GM06990 (cell line): ENCODE data around the gene TCP11L1.

Experiments
- DNase-seq: peaks from one replicate; pipeline ENCODE4 v3.0.0-alpha.2; 2011; ENCODE audit not compliant: insufficient read length; ENCODE audit errors: extremely low read depth
- H3K27me3 ChIP-seq: replicated peaks from 2 replicates; pipeline ENCODE4 v1.6.0; 2011; ENCODE audit warnings: low read length; ENCODE audit not compliant: control insufficient read depth, insufficient read depth
- H3K36me3 ChIP-seq: 2 replicates; pipeline ENCODE4 v1.5.1; 2011; ENCODE audit warnings: low read length; ENCODE audit not compliant: control insufficient read depth, insufficient read depth
- H3K4me3 ChIP-seq: replicated peaks from 2 replicates; pipeline ENCODE4 v1.5.1; 2011; ENCODE audit warnings: low read depth, mild to moderate bottlenecking, control low read depth, low read length
- CTCF ChIP-seq: IDR thresholded peaks from 2 replicates; pipeline ENCODE4 v1.5.1; 2011; ENCODE audit warnings: low read length, control low read depth, mild to moderate bottlenecking, inconsistent platforms; ENCODE audit not compliant: insufficient read depth, poor library complexity, severe bottlenecking

The TCP11L1 gene

GRCh38 chr11:33064033-33064825 lies 24.9 kb downstream of the TCP11L1 start:
- Histone ChIP-seq H3K36me3 (peaks cover 15% of the 10 kb centered on the region), H3K27me3 (no peaks in the 10 kb centered on the region), H3K4me3 (no peak overlapping the region)
- peak; percentile 32 for DNase-seq
- TF ChIP-seq CTCF = no peak

DNA sequence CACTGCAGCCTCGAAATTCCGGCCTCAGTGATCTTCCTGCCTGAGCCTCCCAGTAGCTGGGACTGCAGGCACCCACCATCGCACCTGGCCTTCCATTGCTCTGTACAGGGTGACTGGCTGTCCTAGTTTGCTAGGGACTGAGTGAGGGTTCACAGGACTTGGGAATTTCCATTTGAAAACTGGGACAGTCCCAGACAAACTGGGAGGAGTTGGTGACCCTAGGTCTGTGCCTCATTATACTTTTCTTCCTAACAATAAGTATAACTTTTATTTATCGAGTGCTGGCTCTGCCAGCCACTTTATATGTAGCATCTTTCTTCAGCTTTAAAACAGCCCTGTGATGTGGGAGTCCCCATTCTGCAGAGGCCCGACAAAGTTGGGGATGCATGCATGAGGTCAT lies 25.5 kb downstream of the TCP11L1 start:
- H3K27me3 ChIP-seq = no peaks in the 10 kb centered on the region
- H3K36me3 ChIP-seq = peaks cover 12% of the 10 kb centered on the region
- no peak for TF ChIP-seq CTCF
- H3K4me3 ChIP-seq = no peak overlapping the region
- no peak for DNase-seq

DNA sequence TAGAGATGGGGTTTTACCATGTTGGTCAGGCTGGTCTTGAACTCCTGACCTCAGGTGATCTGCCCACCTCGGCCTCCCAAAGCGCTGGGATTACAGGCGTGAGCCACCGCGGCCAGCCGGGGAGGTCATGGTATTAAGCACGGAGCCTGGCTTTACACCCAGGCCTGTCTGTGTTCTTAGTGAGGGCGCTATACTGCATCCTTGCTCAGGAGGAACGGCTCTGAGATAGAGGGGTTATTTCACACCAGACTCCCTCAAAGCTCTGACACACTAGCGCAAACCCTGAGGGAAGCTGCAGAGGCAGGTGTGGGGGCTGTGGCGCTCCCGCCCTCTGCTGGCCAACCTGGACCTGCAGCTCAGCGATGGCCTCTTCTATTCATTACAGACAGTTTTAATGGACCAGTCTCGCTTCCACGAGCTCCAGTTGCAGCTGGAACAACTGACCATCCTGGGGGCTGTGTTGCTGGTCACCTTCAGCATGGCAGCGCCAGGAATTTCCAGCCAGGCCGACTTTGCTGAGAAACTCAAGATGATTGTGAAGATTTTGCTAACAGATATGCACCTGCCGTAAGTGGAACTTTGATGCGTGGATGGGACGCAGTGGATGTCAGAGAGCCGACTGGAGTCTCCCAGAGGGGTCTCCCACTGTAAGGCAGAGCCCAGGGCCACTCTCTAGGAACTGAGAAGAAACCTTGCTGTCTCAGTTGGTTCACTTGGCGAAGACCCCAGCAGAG lies 26.2 kb downstream of the TCP11L1 start:
- DNase-seq = peak; percentile 73
- peaks cover 14% of the 10 kb centered on the region for H3K36me3 ChIP-seq
- peak; percentile 94 for TF ChIP-seq CTCF
- H3K4me3 ChIP-seq = no peak overlapping the region
- H3K27me3 ChIP-seq = no peaks in the 10 kb centered on the region

DNA sequence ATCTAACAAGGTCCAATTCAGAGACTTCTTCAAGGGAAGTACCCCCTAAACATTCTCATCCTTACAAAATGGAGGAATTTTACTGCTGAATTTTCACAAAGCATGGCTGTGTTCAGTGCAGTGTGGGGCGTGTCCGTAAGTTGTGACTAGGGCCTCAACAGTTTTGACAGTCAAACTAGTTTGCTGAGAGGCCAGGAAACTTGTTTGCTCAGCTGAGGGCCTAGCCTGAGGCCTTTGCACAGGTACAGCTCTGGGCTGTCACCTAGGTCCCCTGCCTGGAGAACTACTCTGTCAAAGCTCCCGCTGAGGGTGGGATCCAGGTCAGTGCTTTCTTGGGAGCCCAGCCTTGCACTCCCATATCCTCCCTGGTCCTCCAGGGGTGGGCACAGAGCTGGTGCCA lies 27.9 kb downstream of the TCP11L1 start:
- no peaks in the 10 kb centered on the region for H3K27me3 ChIP-seq
- H3K4me3 ChIP-seq = no peak overlapping the region
- DNase-seq = no peak
- TF ChIP-seq CTCF = no peak
- peaks cover 18% of the 10 kb centered on the region for H3K36me3 ChIP-seq

DNA sequence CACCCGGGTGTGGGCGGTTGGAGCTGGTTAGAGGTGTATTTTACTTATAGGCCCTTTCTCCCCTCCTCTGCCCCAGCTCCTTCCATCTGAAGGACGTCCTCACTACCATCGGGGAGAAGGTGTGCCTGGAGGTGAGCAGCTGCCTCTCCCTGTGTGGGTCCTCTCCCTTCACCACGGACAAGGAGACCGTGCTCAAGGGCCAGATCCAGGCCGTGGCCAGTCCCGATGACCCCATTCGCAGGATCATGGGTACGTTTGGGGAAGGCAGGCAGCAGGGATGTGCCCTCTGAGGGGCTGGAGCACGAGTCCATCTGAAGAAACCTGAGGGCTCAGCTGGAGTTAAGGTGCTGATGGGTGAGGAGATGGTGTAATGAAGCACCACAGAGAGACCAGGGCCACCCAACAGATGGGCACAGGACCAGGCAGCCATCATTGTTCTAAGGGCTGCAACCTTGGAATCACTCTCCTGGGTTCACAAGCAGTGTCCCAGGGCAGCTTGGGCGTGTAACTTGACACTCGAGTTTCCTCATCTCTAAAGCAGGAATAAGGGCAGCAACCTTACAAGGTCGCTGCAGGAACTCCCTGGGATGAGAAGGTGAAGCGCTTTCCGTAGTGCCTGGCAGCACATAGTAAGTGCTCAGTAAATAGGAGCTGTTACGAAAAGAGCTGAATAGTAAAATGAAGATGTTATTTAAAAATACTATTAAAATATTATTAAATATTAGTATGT lies 29.4 kb downstream of the TCP11L1 start:
- Histone ChIP-seq H3K27me3 (no peaks in the 10 kb centered on the region), H3K4me3 (no peak overlapping the region), H3K36me3 (peaks cover 22% of the 10 kb centered on the region)
- no peak for DNase-seq
- no peak for TF ChIP-seq CTCF
